CD14-positive monocyte (primary cell): ENCODE measurements around the gene STRN3. TPM values are rescaled to one million over a fixed set of nuclear protein-coding genes. Genes with fewer than 3 reads are reported as not detected.
"Not testable (repeated sequence)": the region's sequence is repeated elsewhere in the genome, so short reads cannot be mapped to it uniquely, and the experiment has no call there.

Source experiments
- DNase-seq, 3 donors: peaks; one replicate each; pipeline ENCODE4 v3.0.0-alpha.2; 2011 to 2022
- H2AFZ ChIP-seq: 2 replicates; pipeline ENCODE4 v1.6.0; 2012; ENCODE audit warnings: mild to moderate bottlenecking, low read depth, low read length, inconsistent platforms; ENCODE audit not compliant: insufficient read depth, poor library complexity, severe bottlenecking
- H3K27ac ChIP-seq, 2 donors: 1 replicate in 1 of 2; 2 replicates in 1 of 2; pipeline ENCODE4 v1.5.1; 2012 to 2013; ENCODE audit warnings: low read length in 2 of 2, control low read depth in 1 of 2, inconsistent platforms in 1 of 2, low read depth in 1 of 2, mild to moderate bottlenecking in 1 of 2
- H3K27me3 ChIP-seq, 2 donors: one replicate each; pipeline versions ENCODE4 v1.6.0 to v1.6.1; 2011 to 2013; ENCODE audit warnings: low read length in 2 of 2; ENCODE audit not compliant: control insufficient read depth in 2 of 2, insufficient read depth in 2 of 2
- H3K36me3 ChIP-seq, 2 donors: replicated peaks in 1 of 2; 1 replicate in 1 of 2; 2 replicates in 1 of 2; pipeline versions ENCODE4 v1.5.1 to v1.6.1; 2012 to 2013; ENCODE audit warnings: low read length in 2 of 2, control low read depth in 1 of 2, inconsistent platforms in 1 of 2, mild to moderate bottlenecking in 1 of 2; ENCODE audit not compliant: insufficient read depth in 2 of 2, control insufficient read depth in 1 of 2
- H3K4me1 ChIP-seq, 2 donors: 1 replicate in 1 of 2; 2 replicates in 1 of 2; pipeline versions ENCODE4 v1.5.1 to v1.6.1; 2012 to 2013; ENCODE audit warnings: low read length in 2 of 2, control low read depth in 1 of 2, inconsistent platforms in 1 of 2, mild to moderate bottlenecking in 1 of 2, moderate library complexity in 1 of 2; ENCODE audit not compliant: insufficient read depth in 2 of 2, control insufficient read depth in 1 of 2
- H3K4me2 ChIP-seq: replicated peaks from 2 replicates; pipeline ENCODE3; 2012; ENCODE audit warnings: low read length, moderate library complexity, mild to moderate bottlenecking; ENCODE audit not compliant: poor library complexity, severe bottlenecking; ENCODE audit errors: extremely low read depth
- H3K4me3 ChIP-seq, 3 experiments: fragments of 200-600 bp in 1 of 3; sonication (generic) in 1 of 3; replicated peaks in 1 of 3; 1 replicate in 2 of 3; 2 replicates in 1 of 3; pipeline ENCODE4 v1.5.1; 2011 to 2013; ENCODE audit warnings: low read length in 3 of 3, mild to moderate bottlenecking in 3 of 3, control low read depth in 2 of 3, low read depth in 2 of 3, inconsistent platforms in 1 of 3, moderate library complexity in 1 of 3
- H3K79me2 ChIP-seq: 2 replicates; pipeline ENCODE4 v1.6.0; 2012; ENCODE audit warnings: mild to moderate bottlenecking, control low read depth, inconsistent platforms, low read length, moderate library complexity; ENCODE audit not compliant: insufficient read depth
- H3K9ac ChIP-seq: 2 replicates; pipeline ENCODE4 v1.6.0; 2017; ENCODE audit warnings: low read length, mild to moderate bottlenecking; ENCODE audit not compliant: insufficient read depth, poor library complexity, severe bottlenecking
- H3K9me3 ChIP-seq, 2 donors: replicated peaks in 1 of 2; 1 replicate in 1 of 2; 2 replicates in 1 of 2; pipeline versions ENCODE4 v1.5.1 to v1.6.1; 2012 to 2013; ENCODE audit warnings: low read length in 2 of 2, control low read depth in 1 of 2; ENCODE audit not compliant: control insufficient read depth in 1 of 2, insufficient read depth in 1 of 2
- H4K20me1 ChIP-seq: 2 replicates; pipeline ENCODE4 v1.6.0; 2012; ENCODE audit warnings: mild to moderate bottlenecking, low read length, control low read depth, moderate library complexity; ENCODE audit not compliant: insufficient read depth
- H3K27ac Mint-ChIP-seq, 7 donors: one replicate each; pipeline ENCODE4 v1.8.0; 2020; ENCODE audit warnings: mild to moderate bottlenecking in 7 of 7, mixed read lengths in 7 of 7, moderate library complexity in 6 of 7, inconsistent platforms in 2 of 7
- H3K27me3 Mint-ChIP-seq, 3 donors: one replicate each; pipeline ENCODE4 v1.8.0; 2021 to 2022; ENCODE audit warnings: low read depth in 3 of 3, mild to moderate bottlenecking in 3 of 3, mixed read lengths in 3 of 3, moderate library complexity in 3 of 3, inconsistent platforms in 1 of 3
- H3K36me3 Mint-ChIP-seq, 2 donors: one replicate each; pipeline ENCODE4 v1.8.0; 2020; ENCODE audit warnings: mixed read lengths in 2 of 2, inconsistent platforms in 1 of 2, mild to moderate bottlenecking in 1 of 2
- H3K4me1 Mint-ChIP-seq: one replicate; pipeline ENCODE4 v1.8.0; 2020; ENCODE audit warnings: mild to moderate bottlenecking, mixed read lengths
- H3K4me3 Mint-ChIP-seq, 2 donors: one replicate each; pipeline ENCODE4 v1.8.0; 2020; ENCODE audit warnings: mild to moderate bottlenecking in 2 of 2, mixed read lengths in 2 of 2, moderate library complexity in 1 of 2
- H3K9me3 Mint-ChIP-seq, 7 donors: one replicate each; pipeline ENCODE4 v1.8.0; 2020 to 2022; ENCODE audit warnings: mixed read lengths in 7 of 7, mild to moderate bottlenecking in 6 of 7, moderate library complexity in 6 of 7, inconsistent platforms in 2 of 7
- WGBS: methylation state at CpG from one replicate; pipeline ENCODE4 v1.1.5; 2013; ENCODE audit warnings: missing lambda C conversion rate; ENCODE audit not compliant: insufficient coverage; 5-methylcytosine and 5-hydroxymethylcytosine counted together
- intact Hi-C, 2 donors: fragments of 100-400 bp; cut with micrococcal nuclease; formaldehyde crosslinking; loops; one replicate each; pipeline versions ENCODE4 v1.15.0 to v1.15.1; 2023
- polyA plus RNA-seq, 3 donors: library from polyadenylated mRNA; depleted of rRNA in 1 of 3; unstranded in 2 of 3; stranded (reverse) in 1 of 3; fragments of 300-500 nt in 2 of 3; fragments of >200 nt in 1 of 3; fragmentation: Illumina TruSeq in 2 of 3; gene quantifications; 1 replicate in 2 of 3; 2 replicates in 1 of 3; pipeline ENCODE4 v1.2.3, GENCODE V29; 2012 to 2021
- TF ChIP-seq, protein P1 (sequence below): fragments of 200-600 bp; IDR thresholded peaks from one replicate; pipeline ENCODE4 v1.8.0; 2022; ENCODE audit warnings: antibody characterized with exemption, mild to moderate bottlenecking

Gene STRN3
- polyA plus RNA-seq, 3 donors = 1.0 to 12.0 (median 3.8) TPM

DNA sequence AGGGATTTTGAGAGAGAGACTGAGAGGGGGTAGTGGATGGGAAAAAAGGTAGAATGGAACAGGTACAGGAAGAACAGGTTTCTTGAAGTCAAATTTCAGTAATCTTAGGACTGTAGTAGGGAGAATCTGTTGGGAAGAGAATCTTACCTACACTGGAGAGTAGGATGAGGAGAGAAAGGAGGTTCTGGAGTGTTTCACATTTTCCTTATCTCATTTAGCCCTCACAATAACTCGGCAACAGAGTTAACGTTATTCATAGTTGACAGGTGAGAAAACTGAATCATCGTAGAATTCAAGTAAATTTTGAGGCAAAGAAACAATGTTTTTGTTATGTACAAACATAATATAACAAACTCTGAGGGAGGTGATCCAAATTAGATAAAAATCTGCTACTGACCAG lies 17.2 kb upstream of the STRN3 start:
- H4K20me1 ChIP-seq = no peaks in the 10 kb centered on the region
- no peak overlapping the region for H3K4me2 ChIP-seq
- peaks cover 9% of the 10 kb centered on the region for H3K4me1 Mint-ChIP-seq
- H3K4me3 Mint-ChIP-seq = no peak overlapping the region
- peaks cover 0 to 4% (median 2%) of the 10 kb centered on the region in 7 donors for H3K9me3 Mint-ChIP-seq
- peak overlapping the region in 1 of 7 donors; percentile 5 for H3K27ac Mint-ChIP-seq
- WGBS = no CpG with 5 or more reads among the region's 3 CpGs
- no peak overlapping the region for H3K4me3 ChIP-seq
- H2AFZ ChIP-seq = no peak overlapping the region
- H3K9me3 ChIP-seq = no peaks in the 10 kb centered on the region
- TF ChIP-seq, protein P1, sequence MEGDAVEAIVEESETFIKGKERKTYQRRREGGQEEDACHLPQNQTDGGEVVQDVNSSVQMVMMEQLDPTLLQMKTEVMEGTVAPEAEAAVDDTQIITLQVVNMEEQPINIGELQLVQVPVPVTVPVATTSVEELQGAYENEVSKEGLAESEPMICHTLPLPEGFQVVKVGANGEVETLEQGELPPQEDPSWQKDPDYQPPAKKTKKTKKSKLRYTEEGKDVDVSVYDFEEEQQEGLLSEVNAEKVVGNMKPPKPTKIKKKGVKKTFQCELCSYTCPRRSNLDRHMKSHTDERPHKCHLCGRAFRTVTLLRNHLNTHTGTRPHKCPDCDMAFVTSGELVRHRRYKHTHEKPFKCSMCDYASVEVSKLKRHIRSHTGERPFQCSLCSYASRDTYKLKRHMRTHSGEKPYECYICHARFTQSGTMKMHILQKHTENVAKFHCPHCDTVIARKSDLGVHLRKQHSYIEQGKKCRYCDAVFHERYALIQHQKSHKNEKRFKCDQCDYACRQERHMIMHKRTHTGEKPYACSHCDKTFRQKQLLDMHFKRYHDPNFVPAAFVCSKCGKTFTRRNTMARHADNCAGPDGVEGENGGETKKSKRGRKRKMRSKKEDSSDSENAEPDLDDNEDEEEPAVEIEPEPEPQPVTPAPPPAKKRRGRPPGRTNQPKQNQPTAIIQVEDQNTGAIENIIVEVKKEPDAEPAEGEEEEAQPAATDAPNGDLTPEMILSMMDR = no peak
- no peaks in the 10 kb centered on the region for H3K79me2 ChIP-seq
- H3K27me3 Mint-ChIP-seq = peaks cover 0 to 1% (median 1%) of the 10 kb centered on the region in 3 donors
- H3K36me3 ChIP-seq = no peaks in the 10 kb centered on the region
- peaks cover 2 to 3% of the 10 kb centered on the region in 2 donors for H3K4me1 ChIP-seq
- no peak overlapping the region for H3K27ac ChIP-seq
- H3K27me3 ChIP-seq = no peaks in the 10 kb centered on the region
- no peaks in the 10 kb centered on the region for H3K36me3 Mint-ChIP-seq
- DNase-seq = no peak
- intact Hi-C loops = no loop called here
- no peak overlapping the region for H3K9ac ChIP-seq

- H3K4me1 ChIP-seq, H3K27ac ChIP-seq, H3K9ac ChIP-seq, H3K79me2 ChIP-seq, H3K4me3 ChIP-seq, H3K4me3 Mint-ChIP-seq, H2AFZ ChIP-seq, DNase-seq, H3K9me3 ChIP-seq, H3K27ac Mint-ChIP-seq, H3K27me3 ChIP-seq, intact Hi-C loops, H3K27me3 Mint-ChIP-seq, H3K9me3 Mint-ChIP-seq, H3K36me3 ChIP-seq, H4K20me1 ChIP-seq, H3K36me3 Mint-ChIP-seq, H3K4me2 ChIP-seq: not testable (repeated sequence)
- H3K4me1 Mint-ChIP-seq = peaks cover 12% of the 10 kb centered on the region
- 98% methylated on average over 5 of the region's 10 CpGs for WGBS
Observed at GRCh38 chr14:31042893-31043292, 16.7 kb upstream of the STRN3 start.
